Activated T-helper 17 cell treated with anti-CD3 and anti-CD28 coated beads, Interleukin-2, amount 50 U/mL, for 72 hours (primary cell): Measurements from ENCODE around the gene DIP2C. TPM values are rescaled to one million over a fixed set of nuclear protein-coding genes. Genes with fewer than 3 reads are reported as not detected.

Experiments used
- ATAC-seq: fragments of 150-1000 bp; cut with Tn5 transposase; replicated peaks from 2 replicates; pipeline ENCODE4 v1.10.0; 2021; ENCODE audit warnings: mild to moderate bottlenecking, moderate library complexity
- H3K27ac Mint-ChIP-seq: one replicate; pipeline ENCODE4 v1.8.0; 2022; ENCODE audit warnings: mixed read lengths
- H3K27me3 Mint-ChIP-seq: one replicate; pipeline ENCODE4 v1.8.0; 2022; ENCODE audit warnings: mixed read lengths
- H3K36me3 Mint-ChIP-seq: one replicate; pipeline ENCODE4 v1.8.0; 2022; ENCODE audit warnings: low read depth, mild to moderate bottlenecking, mixed read lengths
- H3K4me1 Mint-ChIP-seq: one replicate; pipeline ENCODE4 v1.8.0; 2022; ENCODE audit warnings: mixed read lengths
- H3K4me3 Mint-ChIP-seq: one replicate; pipeline ENCODE4 v1.8.0; 2022; ENCODE audit warnings: mild to moderate bottlenecking, mixed read lengths
- H3K9me3 Mint-ChIP-seq: one replicate; pipeline ENCODE4 v1.8.0; 2022; ENCODE audit warnings: mixed read lengths
- total RNA-seq, 2 donors: library from RNA; stranded (reverse); gene quantifications; one replicate each; pipeline ENCODE4 v1.2.3, GENCODE V29; 2022

The DIP2C gene
- total RNA-seq, 2 donors from 2014 or later, result 1.1 to 1.9 TPM

DNA sequence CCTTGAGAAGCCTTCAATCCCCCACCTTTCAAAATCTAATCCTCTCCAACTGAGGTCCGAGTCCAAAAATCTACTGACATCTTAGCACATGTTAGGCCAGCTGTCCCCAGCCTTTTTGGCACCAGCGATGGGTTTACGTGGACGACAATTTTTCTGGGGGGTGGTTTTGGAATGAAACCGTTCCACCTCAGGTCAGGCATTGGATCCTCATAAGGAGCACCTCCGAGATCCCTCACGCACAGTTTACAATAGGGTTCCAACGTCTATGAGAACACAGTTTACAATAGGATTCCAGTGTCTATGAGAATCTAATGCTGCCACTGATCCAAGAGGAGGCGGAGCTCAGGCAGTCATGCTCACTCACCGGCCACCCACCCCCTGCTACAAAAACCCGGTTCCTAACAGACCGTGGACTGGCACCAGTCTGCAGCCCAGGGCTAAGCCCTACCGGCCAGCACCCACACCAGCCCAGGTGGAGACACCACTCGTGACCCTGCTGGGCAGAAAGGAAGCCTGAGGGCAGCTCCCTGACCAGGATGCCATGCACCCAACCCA is 107.6 kb downstream of the DIP2C start:
- H3K36me3 Mint-ChIP-seq, result no peaks in the 10 kb centered on the region
- H3K9me3 Mint-ChIP-seq, result no peaks in the 10 kb centered on the region
- no peaks in the 10 kb centered on the region for H3K27me3 Mint-ChIP-seq
- ATAC-seq, result no peak
- H3K27ac Mint-ChIP-seq, result no peak overlapping the region
- H3K4me1 Mint-ChIP-seq, result no peaks in the 10 kb centered on the region
- no peak overlapping the region for H3K4me3 Mint-ChIP-seq

DNA sequence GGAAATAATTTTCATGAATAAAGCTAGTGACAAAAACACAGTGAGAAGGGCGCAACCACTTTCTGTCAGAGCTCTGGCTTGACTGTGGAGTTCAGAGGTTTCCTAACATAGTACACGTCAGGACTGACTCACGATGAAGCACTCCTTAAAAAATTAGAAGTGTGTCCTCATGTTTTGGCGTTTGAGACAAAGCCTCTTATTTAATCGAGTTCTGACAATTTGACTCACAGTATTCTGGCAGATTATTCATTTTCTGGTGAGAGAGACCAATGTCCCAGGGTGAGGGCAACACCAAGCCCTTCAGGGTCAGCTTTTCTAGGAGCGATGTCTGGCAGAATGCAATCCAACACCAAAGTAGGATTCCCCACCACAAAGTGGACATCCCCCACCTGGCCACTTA is 108.7 kb downstream of the DIP2C start:
- Mint-ChIP-seq H3K4me3 (no peak overlapping the region), H3K27me3 (no peaks in the 10 kb centered on the region), H3K27ac (no peak overlapping the region), H3K36me3 (no peaks in the 10 kb centered on the region), H3K4me1 (no peaks in the 10 kb centered on the region), H3K9me3 (no peaks in the 10 kb centered on the region)
- no peak for ATAC-seq

DNA sequence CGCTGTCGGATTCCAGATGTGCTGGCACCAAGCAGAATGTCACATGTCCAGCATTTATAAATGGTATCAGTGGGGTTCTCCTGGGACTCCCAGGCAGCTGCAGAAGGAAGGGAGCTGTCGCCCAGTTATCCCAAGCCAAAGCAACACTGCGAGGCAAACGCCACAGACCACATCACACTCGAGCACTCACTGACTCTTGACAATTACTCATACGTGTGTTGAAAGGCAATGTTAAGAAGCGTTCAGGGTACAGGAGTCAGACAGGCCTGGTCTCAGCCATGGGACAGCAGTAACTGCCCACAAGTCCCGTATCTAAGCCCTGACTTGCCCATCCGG is 113.4 kb downstream of the DIP2C start:
- no peaks in the 10 kb centered on the region for H3K9me3 Mint-ChIP-seq
- peaks cover 16% of the 10 kb centered on the region for H3K27me3 Mint-ChIP-seq
- H3K4me3 Mint-ChIP-seq, result no peak overlapping the region
- H3K36me3 Mint-ChIP-seq, result no peaks in the 10 kb centered on the region
- H3K27ac Mint-ChIP-seq, result no peak overlapping the region
- H3K4me1 Mint-ChIP-seq, result no peaks in the 10 kb centered on the region
- ATAC-seq, result no peak

- Mint-ChIP-seq H3K27me3 (peaks cover 18% of the 10 kb centered on the region), H3K4me3 (no peak overlapping the region), H3K36me3 (no peaks in the 10 kb centered on the region), H3K9me3 (peaks cover under 1% of the 10 kb centered on the region), H3K4me1 (no peaks in the 10 kb centered on the region), H3K27ac (no peak overlapping the region)
- ATAC-seq, result no peak
These were observed 113.9 kb downstream of the DIP2C start for GRCh38 chr10:575402-576129.

- no peak for ATAC-seq
- no peaks in the 10 kb centered on the region for H3K4me1 Mint-ChIP-seq
These were observed 116.8 kb downstream of the DIP2C start for GRCh38 chr10:572696-573095.

GRCh38 chr10:571688-572451 is 117.6 kb downstream of the DIP2C start:
- H3K27ac Mint-ChIP-seq, result no peak overlapping the region
- no peak for ATAC-seq
- H3K27me3 Mint-ChIP-seq, result peaks cover 26% of the 10 kb centered on the region
- H3K4me3 Mint-ChIP-seq, result no peak overlapping the region
- no peaks in the 10 kb centered on the region for H3K36me3 Mint-ChIP-seq
- H3K4me1 Mint-ChIP-seq, result no peaks in the 10 kb centered on the region
- H3K9me3 Mint-ChIP-seq, result peaks cover 9% of the 10 kb centered on the region

More at GRCh38 chr10:572696-573095, 116.8 kb downstream of the DIP2C start:
- H3K27ac Mint-ChIP-seq, result no peak overlapping the region
- H3K4me3 Mint-ChIP-seq, result no peak overlapping the region
- no peaks in the 10 kb centered on the region for H3K36me3 Mint-ChIP-seq
- H3K27me3 Mint-ChIP-seq, result peaks cover 26% of the 10 kb centered on the region
- peaks cover 9% of the 10 kb centered on the region for H3K9me3 Mint-ChIP-seq

GRCh38 chr10:571166-571565 is 118.3 kb downstream of the DIP2C start:
- H3K4me3 Mint-ChIP-seq, result no peak overlapping the region
- H3K36me3 Mint-ChIP-seq, result no peaks in the 10 kb centered on the region
- H3K27ac Mint-ChIP-seq, result no peak overlapping the region
- no peak for ATAC-seq
- H3K4me1 Mint-ChIP-seq, result no peaks in the 10 kb centered on the region
- peaks cover 26% of the 10 kb centered on the region for H3K27me3 Mint-ChIP-seq
- H3K9me3 Mint-ChIP-seq, result peaks cover 9% of the 10 kb centered on the region

- Mint-ChIP-seq H3K4me1 (no peaks in the 10 kb centered on the region), H3K36me3 (no peaks in the 10 kb centered on the region), H3K27ac (no peak overlapping the region), H3K9me3 (peaks cover 9% of the 10 kb centered on the region), H3K27me3 (peaks cover 26% of the 10 kb centered on the region), H3K4me3 (no peak overlapping the region)
- no peak for ATAC-seq
These were observed 118.8 kb downstream of the DIP2C start for GRCh38 chr10:570628-571163.

- ATAC-seq, result no peak
- Mint-ChIP-seq H3K4me1 (no peaks in the 10 kb centered on the region), H3K27me3 (peaks cover 26% of the 10 kb centered on the region), H3K36me3 (no peaks in the 10 kb centered on the region), H3K4me3 (no peak overlapping the region), H3K9me3 (peaks cover 9% of the 10 kb centered on the region), H3K27ac (no peak overlapping the region)
These were observed 119.4 kb downstream of the DIP2C start for GRCh38 chr10:569961-570627.

GRCh38 chr10:568848-569247 is 120.6 kb downstream of the DIP2C start:
- no peak overlapping the region for H3K27ac Mint-ChIP-seq
- H3K36me3 Mint-ChIP-seq, result no peaks in the 10 kb centered on the region
- H3K9me3 Mint-ChIP-seq, result peaks cover 9% of the 10 kb centered on the region
- ATAC-seq, result no peak
- no peak overlapping the region for H3K4me3 Mint-ChIP-seq
- no peaks in the 10 kb centered on the region for H3K4me1 Mint-ChIP-seq
- peaks cover 24% of the 10 kb centered on the region for H3K27me3 Mint-ChIP-seq

DNA sequence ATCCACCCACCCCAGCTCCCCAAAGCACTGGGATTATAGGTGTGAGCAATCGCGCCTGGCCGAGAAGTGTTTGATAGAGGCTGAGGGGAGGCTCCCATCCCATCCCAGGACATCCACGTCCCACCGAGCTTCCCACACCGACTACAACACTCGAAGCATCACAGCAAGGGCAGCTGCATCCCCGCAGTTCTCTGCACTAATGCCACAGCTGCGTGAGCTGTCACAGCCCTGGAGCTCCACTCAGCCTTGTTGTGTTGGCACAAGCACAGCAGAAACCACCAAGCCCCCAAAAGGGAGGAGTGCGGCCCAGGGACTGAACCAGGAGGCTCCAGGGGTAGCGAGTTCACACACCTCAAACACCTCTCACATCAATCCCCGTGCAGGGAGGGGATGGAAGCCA is 121.6 kb downstream of the DIP2C start:
- H3K9me3 Mint-ChIP-seq, result peaks cover 9% of the 10 kb centered on the region
- H3K4me1 Mint-ChIP-seq, result no peaks in the 10 kb centered on the region
- no peak for ATAC-seq
- H3K27ac Mint-ChIP-seq, result no peak overlapping the region
- no peaks in the 10 kb centered on the region for H3K36me3 Mint-ChIP-seq
- peaks cover 22% of the 10 kb centered on the region for H3K27me3 Mint-ChIP-seq
- no peak overlapping the region for H3K4me3 Mint-ChIP-seq

- H3K4me3 Mint-ChIP-seq, result no peak overlapping the region
- H3K27me3 Mint-ChIP-seq, result peaks cover 14% of the 10 kb centered on the region
- no peak overlapping the region for H3K27ac Mint-ChIP-seq
- no peaks in the 10 kb centered on the region for H3K4me1 Mint-ChIP-seq
- no peak for ATAC-seq
- H3K36me3 Mint-ChIP-seq, result no peaks in the 10 kb centered on the region
- peaks cover 9% of the 10 kb centered on the region for H3K9me3 Mint-ChIP-seq
These were observed 123.1 kb downstream of the DIP2C start for GRCh38 chr10:566241-566885.

DNA sequence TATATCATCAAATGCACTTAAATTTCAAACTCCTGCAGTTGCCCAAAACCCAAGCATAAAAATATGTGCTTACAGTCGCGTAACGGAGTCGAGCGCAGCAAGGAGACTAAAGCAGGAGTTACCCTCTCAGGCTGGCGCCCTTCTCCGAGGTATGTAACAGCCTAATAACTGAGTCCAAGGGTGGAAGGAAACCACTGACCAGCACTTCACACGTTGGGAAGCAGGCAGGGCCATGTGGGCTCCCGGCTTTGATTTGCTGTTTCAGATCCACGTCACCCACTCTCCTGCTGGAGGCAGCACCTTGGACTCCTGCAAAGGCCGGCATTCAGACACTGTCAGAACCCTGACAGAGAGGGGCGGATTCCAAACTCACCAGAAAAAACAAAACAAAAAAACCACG is 123.8 kb downstream of the DIP2C start:
- H3K27me3 Mint-ChIP-seq, result peaks cover 14% of the 10 kb centered on the region
- peaks cover 9% of the 10 kb centered on the region for H3K9me3 Mint-ChIP-seq
- no peaks in the 10 kb centered on the region for H3K4me1 Mint-ChIP-seq
- no peak for ATAC-seq
- H3K27ac Mint-ChIP-seq, result no peak overlapping the region
- no peaks in the 10 kb centered on the region for H3K36me3 Mint-ChIP-seq
- H3K4me3 Mint-ChIP-seq, result no peak overlapping the region

GRCh38 chr10:565146-565545 is 124.3 kb downstream of the DIP2C start:
- H3K9me3 Mint-ChIP-seq, result peaks cover 4% of the 10 kb centered on the region
- no peak overlapping the region for H3K4me3 Mint-ChIP-seq
- no peaks in the 10 kb centered on the region for H3K4me1 Mint-ChIP-seq
- H3K36me3 Mint-ChIP-seq, result no peaks in the 10 kb centered on the region
- peaks cover 8% of the 10 kb centered on the region for H3K27me3 Mint-ChIP-seq
- ATAC-seq, result no peak
- no peak overlapping the region for H3K27ac Mint-ChIP-seq
